Skin epidermis (tissue), 12 donors: Measurements from ENCODE around the gene NME1.
"Not testable (repeated sequence)": the region's sequence is repeated elsewhere in the genome, so short reads cannot be mapped to it uniquely, and the experiment has no call there.

Experiments
- H3K27ac ChIP-seq, 21 experiments: fragments of 200-600 bp; sonication (generic) in 11 of 21; one replicate each; pipeline ENCODE4 v1.5.0; 2020; ENCODE audit warnings: mild to moderate bottlenecking in 3 of 21, inconsistent platforms in 2 of 21, moderate library complexity in 2 of 21
- H3K4me3 ChIP-seq, 7 experiments: fragments of 200-600 bp; sonication (generic) in 2 of 7; one replicate each; pipeline ENCODE4 v1.5.0; 2020; ENCODE audit warnings: inconsistent platforms in 2 of 7, mild to moderate bottlenecking in 2 of 7, moderate library complexity in 1 of 7

The NME1 gene

GRCh38 chr17:51142597-51142996, 10.8 kb upstream of the NME1 start:
- no peak overlapping the region for H3K4me3 ChIP-seq
- H3K27ac ChIP-seq: no peak overlapping the region

GRCh38 chr17:51144266-51145022, 8.9 kb upstream of the NME1 start:
- Histone ChIP-seq H3K4me3 (no peak overlapping the region), H3K27ac (peak overlapping the region in 1 of 21 experiments; percentile 47)

- H3K27ac ChIP-seq: no peak overlapping the region
Measured at GRCh38 chr17:51147650-51148049, 5.7 kb upstream of the NME1 start.

GRCh38 chr17:51149163-51149562, 4.2 kb upstream of the NME1 start:
- Histone ChIP-seq H3K4me3 (no peak overlapping the region), H3K27ac (no peak overlapping the region)

More at GRCh38 chr17:51147650-51148049, 5.7 kb upstream of the NME1 start:
- H3K4me3 ChIP-seq: no peak overlapping the region

DNA sequence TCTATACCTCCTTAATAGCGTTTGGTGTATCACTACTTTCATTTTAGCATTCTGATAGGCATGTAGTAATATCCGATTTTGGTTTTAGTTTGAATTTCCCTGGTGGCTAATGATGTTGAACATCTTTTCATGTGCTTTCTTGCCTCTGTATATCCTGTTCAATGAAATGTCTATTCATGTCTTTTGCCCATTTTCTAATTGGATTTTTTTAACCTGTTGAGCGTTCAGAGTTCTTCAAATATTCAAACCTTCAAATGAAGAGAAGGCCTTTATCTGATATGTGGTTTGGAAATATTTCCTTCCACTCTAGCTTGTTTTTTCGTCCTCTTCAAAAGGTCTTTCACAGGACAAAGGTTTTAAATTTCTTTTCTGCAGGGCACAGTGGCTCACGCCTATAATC, 2.4 kb upstream of the NME1 start:
- H3K27ac ChIP-seq: no peak overlapping the region
- H3K4me3 ChIP-seq: no peak overlapping the region

DNA sequence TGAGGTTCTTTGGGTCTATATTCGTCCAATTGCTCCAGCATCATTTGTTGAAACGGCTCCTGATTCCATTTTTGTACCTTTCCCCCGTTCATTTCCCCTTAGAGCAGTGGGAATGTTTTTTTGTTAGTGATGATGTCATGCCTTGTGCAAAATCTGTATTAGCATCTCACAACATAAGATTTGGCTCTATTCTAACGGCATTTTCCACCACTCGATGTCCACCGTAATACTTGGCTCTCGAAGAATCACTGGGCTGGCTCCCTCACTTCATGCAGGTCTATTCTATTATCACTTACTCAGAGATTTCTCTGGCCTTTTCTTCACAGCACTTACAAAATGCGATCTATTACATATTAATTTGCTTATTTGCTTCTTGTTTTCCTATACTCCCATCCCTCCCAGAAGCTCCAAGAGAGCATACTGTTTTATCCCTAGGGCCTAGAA, 571 bp upstream of the NME1 start:
- peak overlapping the region in 5 of 7 experiments; percentile 7 to 78 (median 66) for H3K4me3 ChIP-seq
- H3K27ac ChIP-seq: peak overlapping the region in 19 of 21 experiments; percentile 39 to 87 (median 81)

DNA sequence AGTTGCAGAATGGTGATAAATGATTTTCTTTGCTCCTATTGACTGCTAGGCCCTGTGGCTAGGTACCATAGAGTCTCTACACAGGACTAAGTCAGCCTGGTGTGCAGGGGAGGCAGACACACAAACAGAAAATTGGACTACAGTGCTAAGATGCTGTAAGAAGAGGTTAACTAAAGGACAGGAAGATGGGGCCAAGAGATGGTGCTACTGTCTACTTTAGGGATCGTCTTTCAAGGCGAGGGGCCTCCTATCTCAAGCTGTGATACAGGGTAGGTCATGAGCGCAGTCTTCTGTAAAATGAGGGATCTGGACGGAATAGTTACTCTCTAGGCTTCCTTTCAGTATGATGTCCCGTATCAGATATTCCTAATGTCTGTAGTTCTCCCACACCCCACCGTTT, 817 bp downstream of the NME1 start:
- Histone ChIP-seq H3K27ac (peak overlapping the region in 20 of 21 experiments; percentile 55 to 86 (median 80)), H3K4me3 (peak overlapping the region; percentile 53 to 78 (median 68))

DNA sequence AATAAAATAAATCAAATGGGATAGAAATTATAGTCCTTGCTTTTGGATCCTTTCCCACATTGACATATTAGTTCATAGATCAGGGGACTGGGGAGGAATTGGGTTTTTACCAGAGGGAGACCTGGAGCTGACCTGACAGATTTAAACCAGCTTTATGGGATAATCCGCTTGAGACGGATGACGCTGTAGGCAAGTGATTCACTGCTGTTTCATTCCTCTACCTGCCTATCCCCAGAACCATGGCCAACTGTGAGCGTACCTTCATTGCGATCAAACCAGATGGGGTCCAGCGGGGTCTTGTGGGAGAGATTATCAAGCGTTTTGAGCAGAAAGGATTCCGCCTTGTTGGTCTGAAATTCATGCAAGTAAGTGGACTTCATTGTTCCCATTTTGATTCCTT, 2.1 kb downstream of the NME1 start:
- H3K27ac ChIP-seq: no peak overlapping the region
- H3K4me3 ChIP-seq: no peak overlapping the region

DNA sequence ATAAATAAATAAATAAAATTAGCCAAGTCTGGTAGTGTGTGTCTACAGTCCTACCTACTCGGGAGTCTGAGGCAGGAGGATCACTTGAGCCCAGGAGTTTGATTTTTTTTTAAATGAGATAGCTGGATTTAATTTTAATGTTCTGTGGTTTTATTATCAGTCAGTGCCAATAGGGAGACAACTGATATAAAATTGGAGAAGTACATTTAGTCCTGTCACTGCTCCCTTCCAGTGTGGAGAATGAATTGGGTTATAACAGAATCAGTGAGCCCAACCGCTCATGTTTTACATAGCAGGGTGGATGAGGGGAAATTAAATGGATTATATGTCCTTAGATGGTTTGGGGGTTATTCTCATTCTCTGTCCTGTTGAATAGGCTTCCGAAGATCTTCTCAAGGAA, 6.2 kb downstream of the NME1 start:
- Histone ChIP-seq H3K27ac (no peak overlapping the region), H3K4me3 (no peak overlapping the region)

- no peak overlapping the region for H3K27ac ChIP-seq
- no peak overlapping the region for H3K4me3 ChIP-seq
Measured at GRCh38 chr17:51161541-51161940, 8.2 kb downstream of the NME1 start.

DNA sequence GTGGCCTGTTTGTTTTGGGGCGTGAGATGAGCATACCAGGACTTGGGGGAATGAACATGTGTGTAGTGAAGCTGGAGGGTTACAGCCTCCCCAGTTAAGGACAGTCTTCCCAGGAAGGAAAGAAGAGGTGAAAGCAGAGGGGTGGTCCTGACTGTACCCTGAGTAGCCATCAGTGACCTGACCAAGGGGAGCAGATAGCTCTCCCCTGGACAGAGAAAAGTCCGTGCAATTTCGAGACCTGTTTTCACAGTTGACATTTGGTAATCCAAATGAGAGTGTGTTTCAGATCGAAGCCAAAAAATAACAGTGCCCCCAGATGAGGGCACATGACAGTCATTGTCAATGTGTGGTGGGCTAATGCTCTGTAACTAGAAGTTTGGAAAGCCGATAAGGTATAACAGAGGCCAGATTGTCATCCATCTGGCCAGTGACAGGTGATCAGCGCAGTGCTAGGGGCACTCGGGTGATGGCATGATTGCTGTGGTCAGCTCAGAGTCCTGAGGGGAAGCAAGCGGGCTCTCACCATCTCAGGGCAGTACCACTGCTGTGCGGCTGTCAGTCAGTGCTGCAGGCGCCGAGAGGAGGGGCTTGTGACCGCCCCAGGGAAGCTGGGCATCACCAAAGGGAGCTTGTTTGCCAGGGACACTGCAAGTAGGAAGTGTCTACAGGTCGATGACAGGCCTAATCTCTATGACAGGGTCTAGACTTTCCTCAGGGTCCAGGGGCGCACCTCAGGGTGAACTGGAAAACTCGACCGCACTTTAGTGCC, 11.7 kb downstream of the NME1 start:
- H3K27ac ChIP-seq: peak overlapping the region; percentile 63 to 98 (median 95)

GRCh38 chr17:51165680-51166197, 12.4 kb downstream of the NME1 start:
- Histone ChIP-seq H3K27ac (peak overlapping the region; percentile 63 to 98 (median 95)), H3K4me3 (peak overlapping the region; percentile 75 to 99 (median 83))

More for the DNA sequence above, 11.7 kb downstream of the NME1 start:
- peak overlapping the region in 6 of 7 experiments; percentile 75 to 99 (median 86) for H3K4me3 ChIP-seq

DNA sequence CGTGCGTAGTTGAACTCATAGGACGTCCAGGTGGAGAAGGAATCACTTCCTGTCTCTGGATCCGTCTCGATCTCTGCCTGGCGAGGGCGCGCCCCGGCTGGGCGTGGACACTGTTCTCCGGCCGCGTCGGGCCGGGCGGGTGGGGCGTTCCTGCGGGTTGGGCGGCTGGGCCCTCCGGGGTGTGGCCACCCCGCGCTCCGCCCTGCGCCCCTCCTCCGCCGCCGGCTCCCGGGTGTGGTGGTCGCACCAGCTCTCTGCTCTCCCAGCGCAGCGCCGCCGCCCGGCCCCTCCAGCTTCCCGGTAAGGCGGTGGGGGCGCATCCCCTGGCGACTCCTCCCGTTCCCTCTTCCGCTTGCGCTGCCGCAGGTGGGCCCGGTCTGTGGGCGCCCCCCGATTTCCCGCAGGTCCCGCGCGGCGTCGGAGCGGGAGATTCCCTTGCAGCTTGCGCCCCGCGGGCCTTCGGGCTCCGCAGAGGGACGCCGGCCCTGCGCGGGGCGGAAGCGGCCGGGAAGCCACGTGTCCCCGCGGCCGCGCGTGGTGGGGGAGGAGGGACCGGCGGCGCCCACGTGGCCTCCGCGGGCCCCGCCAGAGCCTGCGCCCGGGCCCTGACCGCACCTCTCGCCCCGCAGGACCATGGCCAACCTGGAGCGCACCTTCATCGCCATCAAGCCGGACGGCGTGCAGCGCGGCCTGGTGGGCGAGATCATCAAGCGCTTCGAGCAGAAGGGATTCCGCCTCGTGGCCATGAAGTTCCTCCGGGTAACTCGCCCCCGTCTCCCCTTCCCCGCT, 13.0 kb downstream of the NME1 start, which contains the start of gene NME2:
Gene NME2 (plus strand): TSS at position 214 of the 789 bp plus-strand sequence. CDS start 420 bp downstream, at position 634.
- Histone ChIP-seq H3K27ac (peak within 1 kb of the TSS; percentile 67 to 98 (median 95)), H3K4me3 (peak within 1 kb of the TSS; percentile 75 to 99 (median 83))

- Histone ChIP-seq H3K27ac (peak overlapping the region; percentile 67 to 98 (median 95)), H3K4me3 (peak overlapping the region; percentile 75 to 99 (median 83))
Measured at GRCh38 chr17:51166987-51167931, 13.9 kb downstream of the NME1 start.

GRCh38 chr17:51169340-51169739, 16.0 kb downstream of the NME1 start:
- H3K27ac ChIP-seq: no peak overlapping the region
- H3K4me3 ChIP-seq: no peak overlapping the region

- H3K4me3 ChIP-seq: no peak overlapping the region
Measured at GRCh38 chr17:51170736-51171135, 17.4 kb downstream of the NME1 start.

GRCh38 chr17:51172030-51172429, 18.7 kb downstream of the NME1 start:
- H3K4me3 ChIP-seq, H3K27ac ChIP-seq: not testable (repeated sequence)

More at GRCh38 chr17:51170736-51171135, 17.4 kb downstream of the NME1 start:
- H3K27ac ChIP-seq: no peak overlapping the region

- Histone ChIP-seq H3K4me3 (no peak overlapping the region), H3K27ac (no peak overlapping the region)
Measured at GRCh38 chr17:51180486-51180885, 27.1 kb downstream of the NME1 start.
